ENCODE measurements around the gene POC1B. TPM values are rescaled to one million over a fixed set of nuclear protein-coding genes. Genes with fewer than 3 reads are reported as not detected.

POC1B gene
- total RNA-seq, 2 experiments from 2014 or later = 22.8 to 25.7 TPM

DNA sequence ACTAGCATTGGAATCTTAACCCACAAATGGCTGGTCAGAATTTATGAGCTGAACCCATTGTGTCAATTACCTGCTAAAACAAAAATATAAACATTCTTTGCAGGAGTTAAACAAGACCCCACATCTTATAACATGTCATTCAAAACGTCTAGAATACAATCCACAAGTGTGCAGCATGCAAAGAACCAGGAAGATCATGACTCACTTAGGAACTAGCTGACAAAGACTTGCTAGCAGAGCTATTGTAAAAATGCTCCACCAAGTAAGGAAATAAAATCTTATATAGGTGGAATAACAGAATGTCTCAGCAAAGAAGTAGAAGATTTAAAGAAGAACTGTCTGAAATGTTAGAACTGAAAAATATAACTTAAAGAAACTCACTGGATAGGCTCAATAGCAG, 26.5 kb upstream of the POC1B start:
- CTCF ChIA-PET = interaction anchor here (0.6 kb wide), 1 partner anchor 262 kb away, joined by 3 read pairs; no protein-coding TSS in a partner anchor
- no peaks in the 10 kb centered on the region for H3K27me3 Mint-ChIP-seq (ENCODE audit: low read depth)
- H3K4me1 Mint-ChIP-seq (ENCODE audit: low read depth) = no peaks in the 10 kb centered on the region
- no peaks in the 10 kb centered on the region for H3K36me3 Mint-ChIP-seq (ENCODE audit: low read depth)
- H3K27ac Mint-ChIP-seq = no peak overlapping the region
- no peak for DNase-seq
- H3K9me3 Mint-ChIP-seq = no peaks in the 10 kb centered on the region
- intact Hi-C loops (cut with micrococcal nuclease) = no loop called here
- H3K4me3 Mint-ChIP-seq = no peak overlapping the region

DNA sequence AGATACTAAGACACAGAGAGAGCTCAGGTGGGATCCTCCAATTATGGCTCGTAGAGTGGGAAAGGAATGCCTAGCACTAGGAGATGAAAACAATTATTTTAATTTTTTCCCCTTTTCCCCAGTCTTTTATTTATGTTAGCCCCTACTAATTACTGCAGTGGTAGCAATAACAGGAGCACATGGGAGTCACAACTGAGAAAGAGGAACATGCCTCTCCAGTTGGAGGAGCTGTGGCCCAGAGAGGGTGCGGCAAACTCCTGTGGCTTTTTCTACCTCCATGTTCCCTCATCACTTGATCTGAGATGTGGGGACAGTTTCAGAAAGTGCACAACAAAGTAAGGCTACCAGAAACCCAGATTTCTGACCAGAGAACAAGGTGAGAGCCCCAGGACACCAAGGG, 25.9 kb upstream of the POC1B start:
- DNase-seq = no peak
- Mint-ChIP-seq H3K36me3 (ENCODE audit: low read depth) (no peaks in the 10 kb centered on the region), H3K27ac (no peak overlapping the region), H3K4me1 (ENCODE audit: low read depth) (no peaks in the 10 kb centered on the region), H3K9me3 (no peaks in the 10 kb centered on the region), H3K27me3 (ENCODE audit: low read depth) (no peaks in the 10 kb centered on the region), H3K4me3 (no peak overlapping the region)
- CTCF ChIA-PET = interaction anchor here (0.6 kb wide), 1 partner anchor 262 kb away, joined by 3 read pairs; no protein-coding TSS in a partner anchor
- intact Hi-C loops (cut with micrococcal nuclease) = no loop called here

DNA sequence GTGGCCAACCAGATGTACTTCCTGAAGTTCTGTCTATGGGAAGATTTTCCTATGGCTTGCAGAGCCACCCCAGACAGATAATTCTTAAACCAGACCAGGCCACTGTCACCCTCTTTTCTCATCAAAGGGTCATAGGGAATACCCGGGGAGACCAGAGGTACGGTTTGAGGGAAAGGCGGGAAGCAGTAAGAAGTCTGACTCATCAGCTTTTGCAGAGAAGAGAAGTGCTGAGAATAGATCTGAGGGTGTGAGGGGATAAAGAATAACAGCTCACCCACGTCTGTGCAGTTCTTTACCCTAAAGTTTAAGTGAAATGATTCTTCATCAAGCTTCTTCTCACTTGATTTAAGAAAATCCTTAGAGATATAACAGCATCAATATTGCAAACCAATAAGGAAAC, 21.3 kb upstream of the POC1B start:
- DNase-seq = no peak
- H3K4me1 Mint-ChIP-seq (ENCODE audit: low read depth) = peaks cover 4% of the 10 kb centered on the region
- no peak overlapping the region for H3K27ac Mint-ChIP-seq
- H3K27me3 Mint-ChIP-seq (ENCODE audit: low read depth) = no peaks in the 10 kb centered on the region
- no peaks in the 10 kb centered on the region for H3K36me3 Mint-ChIP-seq (ENCODE audit: low read depth)
- no peak overlapping the region for H3K4me3 Mint-ChIP-seq
- intact Hi-C loops (cut with micrococcal nuclease) = loop anchor here (10.0 kb wide), 1 partner anchor 788 kb away; no protein-coding TSS in a partner anchor
- no peaks in the 10 kb centered on the region for H3K9me3 Mint-ChIP-seq
- CTCF ChIA-PET = interaction anchor here (1.1 kb wide), 1 partner anchor 556 kb away, joined by 4 read pairs; no protein-coding TSS in a partner anchor

DNA sequence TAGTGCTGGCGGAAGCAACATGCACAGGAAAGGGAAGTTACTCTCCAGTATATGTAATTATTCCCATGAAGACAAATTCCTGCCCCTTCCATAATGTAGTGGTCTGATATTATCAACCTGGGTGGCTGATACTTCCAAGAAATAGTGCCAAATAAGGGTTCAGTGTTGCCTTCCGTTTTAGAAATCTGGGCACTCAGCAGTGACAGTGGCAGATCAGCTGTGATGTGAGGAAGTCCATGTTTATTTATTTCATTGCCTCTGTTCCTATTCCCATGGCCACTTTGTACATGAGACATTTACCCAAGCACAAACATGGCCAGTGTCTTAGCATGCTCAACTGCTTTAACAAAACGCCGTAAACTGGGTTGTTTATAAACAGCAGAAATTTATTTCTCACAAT, 20.3 kb upstream of the POC1B start:
- Mint-ChIP-seq H3K27ac (no peak overlapping the region), H3K27me3 (ENCODE audit: low read depth) (no peaks in the 10 kb centered on the region), H3K4me3 (no peak overlapping the region), H3K4me1 (ENCODE audit: low read depth) (peaks cover 4% of the 10 kb centered on the region), H3K36me3 (ENCODE audit: low read depth) (no peaks in the 10 kb centered on the region), H3K9me3 (no peaks in the 10 kb centered on the region)
- no peak for DNase-seq
- intact Hi-C loops (cut with micrococcal nuclease) = loop anchor here (10.0 kb wide), 1 partner anchor 789 kb away; no protein-coding TSS in a partner anchor
- CTCF ChIA-PET = no interaction called here

DNA sequence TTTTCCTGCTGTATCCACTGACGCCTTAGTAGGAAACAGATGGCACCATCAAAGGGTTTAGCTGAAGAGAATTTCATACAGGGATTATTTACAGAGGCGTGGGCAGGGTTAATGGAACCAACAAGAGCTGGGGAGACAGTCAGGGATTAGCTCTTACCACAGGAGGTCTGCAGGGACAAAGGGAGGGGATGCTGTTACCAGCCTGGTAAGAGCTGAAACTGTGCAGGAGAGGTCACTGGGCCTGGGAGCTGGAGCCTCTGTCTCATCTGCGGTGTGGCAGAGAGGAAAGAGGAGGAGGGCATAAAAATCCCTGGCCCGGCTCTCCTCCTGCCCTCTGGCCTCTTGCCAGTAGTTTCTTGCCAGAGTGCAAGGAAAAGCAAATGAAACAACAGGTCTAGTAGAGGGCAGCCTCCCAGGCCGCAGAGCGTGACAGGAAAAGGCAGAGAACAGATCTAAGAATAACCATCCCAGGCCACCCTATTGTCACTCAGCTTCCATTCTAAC, 18.9 kb upstream of the POC1B start:
- intact Hi-C loops (cut with micrococcal nuclease) = loop anchor here (5.0 to 10.0 kb wide), 3 partner anchors 418 to 1413 kb away; partner anchors contain the start of gene CCER1
- no peak overlapping the region for H3K4me3 Mint-ChIP-seq
- no peak for DNase-seq
- no peaks in the 10 kb centered on the region for H3K9me3 Mint-ChIP-seq
- no peaks in the 10 kb centered on the region for H3K27me3 Mint-ChIP-seq (ENCODE audit: low read depth)
- H3K36me3 Mint-ChIP-seq (ENCODE audit: low read depth) = no peaks in the 10 kb centered on the region
- peaks cover 4% of the 10 kb centered on the region for H3K4me1 Mint-ChIP-seq (ENCODE audit: low read depth)
- H3K27ac Mint-ChIP-seq = no peak overlapping the region
- CTCF ChIA-PET = interaction anchor here (0.6 to 3.2 kb wide), 10 partner anchors 11 to 1396 kb away, joined by 3 to 27 read pairs (median 4); no protein-coding TSS in a partner anchor

DNA sequence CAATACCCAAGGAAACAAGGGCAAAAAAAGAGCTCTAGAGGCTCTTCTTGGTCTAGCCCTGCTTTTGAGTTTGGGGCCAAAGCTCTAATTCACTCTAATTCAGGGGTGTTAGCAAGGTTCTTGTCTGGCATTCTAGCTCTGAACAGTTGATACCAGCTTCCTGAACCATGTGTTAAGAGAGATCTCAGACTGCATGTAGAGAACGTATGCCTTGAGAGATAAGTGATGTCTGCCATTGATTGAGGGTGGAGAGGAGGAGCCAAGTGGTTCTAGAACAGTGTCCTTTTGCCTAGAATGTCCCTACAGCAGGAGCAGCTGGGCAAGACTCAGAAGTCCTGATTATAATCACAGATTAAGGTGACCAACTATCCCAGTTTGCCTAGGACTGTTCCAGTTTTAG, 18.2 kb upstream of the POC1B start:
- intact Hi-C loops (cut with micrococcal nuclease) = loop anchor here (5.0 to 10.0 kb wide), 3 partner anchors 418 to 1413 kb away; partner anchors contain the start of gene CCER1
- Mint-ChIP-seq H3K4me3 (no peak overlapping the region), H3K9me3 (no peaks in the 10 kb centered on the region), H3K4me1 (ENCODE audit: low read depth) (peaks cover 4% of the 10 kb centered on the region), H3K36me3 (ENCODE audit: low read depth) (no peaks in the 10 kb centered on the region), H3K27me3 (ENCODE audit: low read depth) (no peaks in the 10 kb centered on the region), H3K27ac (no peak overlapping the region)
- DNase-seq = no peak
- CTCF ChIA-PET = interaction anchor here (0.5 to 3.2 kb wide), 21 partner anchors 11 to 1398 kb away, joined by 3 to 27 read pairs (median 4); no protein-coding TSS in a partner anchor

DNA sequence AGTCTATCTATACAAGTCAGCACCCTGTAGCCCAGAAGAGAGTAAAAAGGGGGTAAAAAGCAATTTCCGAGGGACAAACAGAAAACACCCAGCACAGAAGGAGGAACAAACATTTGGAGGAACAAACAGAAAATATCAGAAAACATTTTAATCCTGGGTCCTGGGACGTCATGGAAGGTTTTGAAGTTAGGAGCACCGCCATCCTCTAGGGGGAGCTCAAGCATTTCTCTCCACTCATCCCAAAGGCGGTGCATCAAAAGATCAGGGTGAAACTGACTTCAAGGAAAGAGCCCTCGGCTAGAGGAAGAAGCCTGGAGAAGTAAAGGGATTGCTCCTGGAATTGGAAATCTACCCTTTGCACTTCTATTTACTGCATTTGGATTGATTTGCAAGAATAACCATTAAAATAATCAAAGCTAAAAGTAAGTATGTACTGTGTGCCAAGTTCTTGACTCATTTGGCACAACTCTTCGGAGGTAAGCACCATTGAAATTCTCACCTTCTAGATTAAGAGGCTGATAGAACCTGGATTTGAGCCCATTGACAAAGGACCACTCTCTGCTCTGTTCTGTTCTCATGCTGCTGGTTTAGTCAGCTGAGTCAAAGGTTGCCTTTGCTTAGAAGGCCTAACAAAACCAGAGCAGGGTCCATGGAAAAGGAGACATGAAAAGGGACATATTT, 17.2 kb upstream of the POC1B start:
- CTCF ChIA-PET = interaction anchor here (0.7 to 3.2 kb wide), 23 partner anchors 16 to 1399 kb away, joined by 3 to 27 read pairs (median 3); no protein-coding TSS in a partner anchor
- Mint-ChIP-seq H3K9me3 (no peaks in the 10 kb centered on the region), H3K27ac (no peak overlapping the region)

DNA sequence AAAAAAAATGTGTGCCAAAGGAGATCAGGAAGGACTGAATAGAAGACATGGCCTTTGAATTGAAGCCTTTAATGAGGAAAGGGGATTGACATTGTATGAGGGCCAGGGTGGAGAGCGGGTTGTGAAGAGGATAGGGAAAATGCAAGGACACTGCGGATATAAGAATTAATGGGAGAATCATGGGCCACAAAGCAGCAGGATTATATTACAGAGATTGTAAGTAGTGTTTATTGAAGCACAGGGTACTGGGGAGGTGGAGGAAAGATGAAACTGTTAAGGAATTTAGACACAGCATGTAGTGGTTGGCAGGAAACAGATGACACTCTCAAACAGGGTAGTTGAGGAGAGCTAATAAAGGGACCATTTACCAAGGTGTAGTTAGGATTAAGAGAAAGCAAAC, 16.4 kb upstream of the POC1B start:
- no peak for DNase-seq
- no peaks in the 10 kb centered on the region for H3K27me3 Mint-ChIP-seq (ENCODE audit: low read depth)
- H3K9me3 Mint-ChIP-seq = no peaks in the 10 kb centered on the region
- H3K36me3 Mint-ChIP-seq (ENCODE audit: low read depth) = no peaks in the 10 kb centered on the region
- H3K27ac Mint-ChIP-seq = no peak overlapping the region
- CTCF ChIA-PET = interaction anchor here (0.6 to 3.2 kb wide), 7 partner anchors 16 to 1312 kb away, joined by 3 to 27 read pairs (median 4); no protein-coding TSS in a partner anchor
- H3K4me3 Mint-ChIP-seq = no peak overlapping the region
- intact Hi-C loops (cut with micrococcal nuclease) = loop anchor here (2.0 to 10.0 kb wide), 5 partner anchors 319 to 1415 kb away; partner anchors contain the start of gene CCER1
- H3K4me1 Mint-ChIP-seq (ENCODE audit: low read depth) = peaks cover 4% of the 10 kb centered on the region

More for the DNA sequence above, 17.2 kb upstream of the POC1B start:
- H3K4me3 Mint-ChIP-seq = no peak overlapping the region
- H3K36me3 Mint-ChIP-seq (ENCODE audit: low read depth) = no peaks in the 10 kb centered on the region
- H3K27me3 Mint-ChIP-seq (ENCODE audit: low read depth) = no peaks in the 10 kb centered on the region
- intact Hi-C loops (cut with micrococcal nuclease) = loop anchor here (1.0 to 10.0 kb wide), 12 partner anchors 158 to 1414 kb away; partner anchors contain the start of genes ATP2B1 and CCER1
- H3K4me1 Mint-ChIP-seq (ENCODE audit: low read depth) = peaks cover 4% of the 10 kb centered on the region
- peak; percentile 79 for DNase-seq

DNA sequence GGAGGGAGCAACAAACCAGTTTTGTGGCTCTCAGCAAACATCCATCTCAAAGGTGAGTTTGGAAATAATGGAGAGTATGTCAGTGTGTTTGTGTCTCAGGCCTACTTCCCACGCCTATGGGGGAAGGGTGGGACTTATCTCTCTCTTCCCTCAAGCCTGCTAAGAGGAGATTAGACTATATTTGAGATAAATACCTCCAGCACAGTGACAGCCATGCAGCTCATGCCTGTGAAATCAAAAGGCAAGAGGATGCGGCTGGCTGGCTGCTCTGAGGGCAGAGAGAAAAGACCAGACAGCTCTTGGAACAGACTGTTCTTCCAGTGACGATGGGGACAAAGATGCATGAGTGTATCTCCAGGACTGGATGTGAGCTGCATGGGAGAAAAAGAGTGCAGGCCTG, 14.7 kb upstream of the POC1B start:
- intact Hi-C loops (cut with micrococcal nuclease) = loop anchor here (5.0 to 10.0 kb wide), 3 partner anchors 422 to 1417 kb away; partner anchors contain the start of gene CCER1
- no peak for DNase-seq

DNA sequence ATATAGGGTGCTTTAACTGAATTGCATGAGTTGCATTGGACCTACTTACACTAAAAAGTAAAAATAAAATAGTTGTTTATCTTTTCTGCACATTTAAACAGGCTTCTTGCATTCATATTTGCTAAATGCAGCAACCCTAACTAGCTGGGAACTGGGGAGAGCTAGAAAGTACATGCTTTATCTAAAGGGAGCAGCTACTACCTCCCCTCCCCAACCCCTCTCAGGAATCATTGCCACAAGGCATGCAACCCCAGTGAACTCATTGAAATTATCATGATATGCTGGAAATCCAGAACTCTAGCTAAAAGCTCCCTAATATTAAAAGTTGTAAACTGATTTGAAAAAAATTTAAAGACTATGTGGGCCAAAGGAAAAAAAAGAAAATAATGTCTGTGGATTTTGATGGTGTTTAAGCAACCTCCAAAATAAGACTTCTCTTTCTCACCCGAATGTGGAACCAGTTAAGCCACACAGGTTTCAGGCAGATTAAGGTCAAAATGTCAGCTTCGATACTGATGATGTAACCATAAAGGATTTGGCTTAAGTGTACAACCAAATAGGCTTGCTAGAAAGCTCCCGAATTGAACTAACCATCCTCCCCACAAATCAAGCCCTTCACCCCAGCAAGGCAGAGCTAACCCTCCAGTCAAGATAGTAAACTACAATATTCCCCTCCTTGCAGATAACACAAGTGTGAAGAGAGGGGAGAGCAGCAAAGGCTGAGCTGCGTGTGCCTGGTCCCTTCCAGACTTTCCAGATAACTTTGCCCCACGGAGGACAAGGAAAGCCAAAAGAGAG, 13.8 kb upstream of the POC1B start:
- Mint-ChIP-seq H3K36me3 (ENCODE audit: low read depth) (no peaks in the 10 kb centered on the region), H3K4me1 (ENCODE audit: low read depth) (peaks cover 4% of the 10 kb centered on the region), H3K4me3 (no peak overlapping the region), H3K9me3 (no peaks in the 10 kb centered on the region), H3K27me3 (ENCODE audit: low read depth) (no peaks in the 10 kb centered on the region), H3K27ac (no peak overlapping the region)
- intact Hi-C loops (cut with micrococcal nuclease) = loop anchor here (5.0 to 10.0 kb wide), 3 partner anchors 423 to 1418 kb away; partner anchors contain the start of gene CCER1
- no peak for DNase-seq
- CTCF ChIA-PET = interaction anchor here (0.9 to 2.3 kb wide), 4 partner anchors 14 to 649 kb away, joined by 3 to 10 read pairs (median 4); no protein-coding TSS in a partner anchor

More for the DNA sequence above, 14.7 kb upstream of the POC1B start:
- no peak overlapping the region for H3K4me3 Mint-ChIP-seq
- H3K27me3 Mint-ChIP-seq (ENCODE audit: low read depth) = no peaks in the 10 kb centered on the region
- H3K27ac Mint-ChIP-seq = no peak overlapping the region
- CTCF ChIA-PET = interaction anchor here (1.6 kb wide), 1 partner anchor 562 kb away, joined by 5 read pairs; no protein-coding TSS in a partner anchor
- H3K9me3 Mint-ChIP-seq = no peaks in the 10 kb centered on the region
- H3K4me1 Mint-ChIP-seq (ENCODE audit: low read depth) = peaks cover 4% of the 10 kb centered on the region
- no peaks in the 10 kb centered on the region for H3K36me3 Mint-ChIP-seq (ENCODE audit: low read depth)

DNA sequence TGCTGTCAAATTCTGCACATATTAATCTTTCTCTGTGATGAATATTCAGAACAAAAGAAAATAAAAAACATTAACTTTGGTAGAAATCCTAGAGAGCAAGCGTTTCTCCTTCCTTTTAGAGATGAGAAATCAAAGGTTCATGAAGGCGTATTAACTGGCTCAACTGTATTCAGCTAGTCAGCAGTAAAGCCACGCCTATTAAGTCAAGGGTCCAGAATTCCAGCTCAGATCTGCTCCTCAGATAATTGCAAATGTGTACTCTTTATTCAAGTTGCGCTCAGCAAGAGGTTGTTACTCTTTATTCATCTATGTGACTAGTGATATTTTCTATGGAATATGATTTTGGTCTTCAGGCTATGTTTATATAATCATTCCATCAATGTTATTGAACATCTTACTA, 13.1 kb upstream of the POC1B start:
- DNase-seq = no peak
- Mint-ChIP-seq H3K27me3 (ENCODE audit: low read depth) (no peaks in the 10 kb centered on the region), H3K4me3 (no peak overlapping the region), H3K9me3 (no peaks in the 10 kb centered on the region), H3K4me1 (ENCODE audit: low read depth) (peaks cover 4% of the 10 kb centered on the region), H3K36me3 (ENCODE audit: low read depth) (no peaks in the 10 kb centered on the region), H3K27ac (no peak overlapping the region)
- intact Hi-C loops (cut with micrococcal nuclease) = no loop called here
- CTCF ChIA-PET = interaction anchor here (0.8 to 2.3 kb wide), 5 partner anchors 15 to 649 kb away, joined by 3 to 10 read pairs (median 3); no protein-coding TSS in a partner anchor

DNA sequence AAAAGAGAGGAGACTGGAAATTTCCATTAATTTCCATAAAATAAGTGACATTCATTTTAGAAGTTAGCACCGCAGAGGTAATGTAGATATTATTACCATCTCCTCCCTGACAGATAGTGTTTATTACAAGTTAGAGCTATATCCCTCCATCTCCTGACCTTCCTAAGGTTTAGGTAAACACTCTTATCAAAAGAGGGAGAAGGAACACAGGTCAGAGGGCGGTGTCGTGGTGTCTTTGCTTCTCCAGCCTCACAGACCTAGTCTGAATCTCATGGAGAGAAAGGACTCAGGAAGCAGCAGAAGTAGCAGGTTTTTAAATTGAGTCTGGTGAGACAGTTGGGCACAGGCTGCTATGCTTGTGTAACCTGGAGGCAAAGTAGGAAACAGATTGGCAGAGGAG, 11.5 kb upstream of the POC1B start:
- H3K4me1 Mint-ChIP-seq (ENCODE audit: low read depth) = no peaks in the 10 kb centered on the region
- intact Hi-C loops (cut with micrococcal nuclease) = no loop called here
- H3K4me3 Mint-ChIP-seq = no peak overlapping the region
- CTCF ChIA-PET = no interaction called here
- no peak overlapping the region for H3K27ac Mint-ChIP-seq
- no peaks in the 10 kb centered on the region for H3K36me3 Mint-ChIP-seq (ENCODE audit: low read depth)
- H3K27me3 Mint-ChIP-seq (ENCODE audit: low read depth) = no peaks in the 10 kb centered on the region
- DNase-seq = no peak
- H3K9me3 Mint-ChIP-seq = no peaks in the 10 kb centered on the region

Measured in activated naive CD4-positive, alpha-beta T cell treated with anti-CD3 and anti-CD28 coated beads for 36 hours (primary cell).